ENCODE measurements around the gene LRRC8C.
"Not testable (repeated sequence)": the region's sequence is repeated elsewhere in the genome, so short reads cannot be mapped to it uniquely, and the experiment has no call there.

LRRC8C gene

GRCh38 chr1:89624715-89625323 is 8.1 kb upstream of the LRRC8C start:
- H2BK5ac ChIP-seq (ENCODE audit: low read depth, low read length, poor library complexity, severe bottlenecking): no peak overlapping the region
- no peaks in the 10 kb centered on the region for H3K4me1 ChIP-seq (ENCODE audit: control insufficient read depth, insufficient read depth, low read depth, low read length)
- no peak overlapping the region for H3K4me3 ChIP-seq (ENCODE audit: insufficient read depth in 1 of 2, low read depth in 1 of 2, low read length in 2 of 2)
- H2BK12ac ChIP-seq (ENCODE audit: low read length in 2 of 2): no peak overlapping the region
- WGBS: 91% methylated on average over 3 of the region's 4 CpGs
- H3K23ac ChIP-seq (ENCODE audit: low read length in 2 of 2): no peak overlapping the region
- H3K9me3 ChIP-seq (ENCODE audit: control insufficient read depth, low read length): no peaks in the 10 kb centered on the region
- H3K4me2 ChIP-seq (ENCODE audit: low read length, poor library complexity, severe bottlenecking): no peak overlapping the region
- no peaks in the 10 kb centered on the region for H3K36me3 ChIP-seq (ENCODE audit: control insufficient read depth in 1 of 2, insufficient read depth in 2 of 2, low read depth in 1 of 2, low read length in 2 of 2)
- H3K79me1 ChIP-seq (replicated peaks; ENCODE audit: low read length, poor library complexity, severe bottlenecking): no peaks in the 10 kb centered on the region
- no peak overlapping the region for H2AK5ac ChIP-seq (ENCODE audit: low read length, severe bottlenecking)
- H3K4ac ChIP-seq (ENCODE audit: low read depth in 1 of 2, low read length in 2 of 2): no peak overlapping the region
- no peak overlapping the region for H2BK120ac ChIP-seq (ENCODE audit: low read depth, low read length)
- no peak overlapping the region for H2BK15ac ChIP-seq (ENCODE audit: low read depth, poor library complexity, severe bottlenecking)
- no peak overlapping the region for H3K9ac ChIP-seq (ENCODE audit: low read length)
- H3K27me3 ChIP-seq (ENCODE audit: control insufficient read depth in 1 of 2, insufficient read depth in 1 of 2, low read length in 2 of 2): no peaks in the 10 kb centered on the region
- no peak overlapping the region for H3K27ac ChIP-seq (ENCODE audit: low read length, poor library complexity, severe bottlenecking)
- H3K18ac ChIP-seq (ENCODE audit: low read depth in 1 of 2, low read length in 2 of 2): no peak overlapping the region
- no peak overlapping the region for H3K14ac ChIP-seq (ENCODE audit: low read length in 2 of 2)
- H4K8ac ChIP-seq (ENCODE audit: low read length): no peak overlapping the region
- no peak for DNase-seq
- H4K91ac ChIP-seq (ENCODE audit: low read length): no peak overlapping the region
- no peak overlapping the region for H2AFZ ChIP-seq (ENCODE audit: low read depth, low read length)

- Histone ChIP-seq H2BK15ac (ENCODE audit: low read depth, poor library complexity, severe bottlenecking) (no peak overlapping the region), H3K79me1 (replicated peaks; ENCODE audit: low read length, poor library complexity, severe bottlenecking) (no peaks in the 10 kb centered on the region), H3K36me3 (ENCODE audit: control insufficient read depth in 1 of 2, insufficient read depth in 2 of 2, low read depth in 1 of 2, low read length in 2 of 2) (no peaks in the 10 kb centered on the region), H3K4me3 (ENCODE audit: insufficient read depth in 1 of 2, low read depth in 1 of 2, low read length in 2 of 2) (no peak overlapping the region), H3K4me1 (ENCODE audit: control insufficient read depth, insufficient read depth, low read depth, low read length) (peaks cover 5% of the 10 kb centered on the region), H3K18ac (ENCODE audit: low read depth in 1 of 2, low read length in 2 of 2) (no peak overlapping the region), H3K27me3 (ENCODE audit: control insufficient read depth in 1 of 2, insufficient read depth in 1 of 2, low read length in 2 of 2) (no peaks in the 10 kb centered on the region), H4K91ac (ENCODE audit: low read length) (no peak overlapping the region), H3K23ac (ENCODE audit: low read length in 2 of 2) (no peak overlapping the region), H3K4me2 (ENCODE audit: low read length, poor library complexity, severe bottlenecking) (no peak overlapping the region), H2AFZ (ENCODE audit: low read depth, low read length) (no peak overlapping the region), H2BK120ac (ENCODE audit: low read depth, low read length) (no peak overlapping the region), H3K9me3 (ENCODE audit: control insufficient read depth, low read length) (no peaks in the 10 kb centered on the region), H3K4ac (ENCODE audit: low read depth in 1 of 2, low read length in 2 of 2) (no peak overlapping the region), H2BK5ac (ENCODE audit: low read depth, low read length, poor library complexity, severe bottlenecking) (no peak overlapping the region), H3K27ac (ENCODE audit: low read length, poor library complexity, severe bottlenecking) (no peak overlapping the region), H2BK12ac (ENCODE audit: low read length in 2 of 2) (no peak overlapping the region), H4K8ac (ENCODE audit: low read length) (no peak overlapping the region), H3K14ac (ENCODE audit: low read length in 2 of 2) (no peak overlapping the region), H3K9ac (ENCODE audit: low read length) (no peak overlapping the region), H2AK5ac (ENCODE audit: low read length, severe bottlenecking) (no peak overlapping the region)
- no peak for DNase-seq
Observed at GRCh38 chr1:89627596-89627962, 5.3 kb upstream of the LRRC8C start.

DNA sequence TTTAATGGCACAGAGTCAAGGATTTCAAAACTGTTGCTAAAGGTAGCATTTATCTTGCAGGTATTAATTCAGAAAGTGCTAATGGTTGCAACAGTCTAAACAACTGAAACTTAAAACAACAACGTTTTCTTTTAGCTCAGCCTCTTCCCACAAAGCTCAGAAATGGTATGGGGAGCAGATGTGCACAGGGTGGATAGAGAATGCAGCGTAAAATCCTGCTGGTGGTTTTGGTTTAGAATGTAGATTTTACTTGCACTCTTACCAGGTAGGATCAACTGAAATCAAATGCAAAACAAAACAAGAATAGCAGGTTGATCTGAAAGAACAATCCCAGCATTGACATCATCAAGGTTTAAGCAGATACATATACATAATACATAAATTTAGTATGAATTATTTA is 3.8 kb upstream of the LRRC8C start:
- Histone ChIP-seq H3K4me3 (ENCODE audit: insufficient read depth in 1 of 2, low read depth in 1 of 2, low read length in 2 of 2) (no peak overlapping the region), H3K79me1 (replicated peaks; ENCODE audit: low read length, poor library complexity, severe bottlenecking) (peaks cover 3% of the 10 kb centered on the region), H2BK120ac (ENCODE audit: low read depth, low read length) (no peak overlapping the region), H3K4me2 (ENCODE audit: low read length, poor library complexity, severe bottlenecking) (no peak overlapping the region), H2BK15ac (ENCODE audit: low read depth, poor library complexity, severe bottlenecking) (no peak overlapping the region), H3K27ac (ENCODE audit: low read length, poor library complexity, severe bottlenecking) (no peak overlapping the region), H3K23ac (ENCODE audit: low read length in 2 of 2) (no peak overlapping the region), H3K18ac (ENCODE audit: low read depth in 1 of 2, low read length in 2 of 2) (no peak overlapping the region), H3K9ac (ENCODE audit: low read length) (no peak overlapping the region), H2AK5ac (ENCODE audit: low read length, severe bottlenecking) (no peak overlapping the region), H3K4ac (ENCODE audit: low read depth in 1 of 2, low read length in 2 of 2) (no peak overlapping the region), H3K9me3 (ENCODE audit: control insufficient read depth, low read length) (no peaks in the 10 kb centered on the region), H2BK12ac (ENCODE audit: low read length in 2 of 2) (no peak overlapping the region), H3K4me1 (ENCODE audit: control insufficient read depth, insufficient read depth, low read depth, low read length) (peaks cover 7% of the 10 kb centered on the region), H3K36me3 (ENCODE audit: control insufficient read depth in 1 of 2, insufficient read depth in 2 of 2, low read depth in 1 of 2, low read length in 2 of 2) (no peaks in the 10 kb centered on the region), H3K14ac (ENCODE audit: low read length in 2 of 2) (no peak overlapping the region), H4K91ac (ENCODE audit: low read length) (no peak overlapping the region), H2BK5ac (ENCODE audit: low read depth, low read length, poor library complexity, severe bottlenecking) (no peak overlapping the region), H2AFZ (ENCODE audit: low read depth, low read length) (no peak overlapping the region), H3K27me3 (ENCODE audit: control insufficient read depth in 1 of 2, insufficient read depth in 1 of 2, low read length in 2 of 2) (no peaks in the 10 kb centered on the region), H4K8ac (ENCODE audit: low read length) (no peak overlapping the region)
- no peak for DNase-seq
- WGBS: no CpG with 5 or more reads among the region's 2 CpGs

GRCh38 chr1:89629600-89629999 is 3.3 kb upstream of the LRRC8C start:
- not testable (repeated sequence) for DNase-seq

More at GRCh38 chr1:89629600-89629999, 3.3 kb upstream of the LRRC8C start:
- not testable (repeated sequence) for H3K36me3 ChIP-seq (ENCODE audit: control insufficient read depth in 1 of 2, insufficient read depth in 2 of 2, low read depth in 1 of 2, low read length in 2 of 2); H3K4me2 ChIP-seq (ENCODE audit: low read length, poor library complexity, severe bottlenecking); H3K9me3 ChIP-seq (ENCODE audit: control insufficient read depth, low read length); H2AK5ac ChIP-seq (ENCODE audit: low read length, severe bottlenecking); H3K79me1 ChIP-seq (replicated peaks; ENCODE audit: low read length, poor library complexity, severe bottlenecking); H2BK15ac ChIP-seq (ENCODE audit: low read depth, poor library complexity, severe bottlenecking); H2BK5ac ChIP-seq (ENCODE audit: low read depth, low read length, poor library complexity, severe bottlenecking); H3K23ac ChIP-seq (ENCODE audit: low read length in 2 of 2); H3K4me1 ChIP-seq (ENCODE audit: control insufficient read depth, insufficient read depth, low read depth, low read length); H3K4ac ChIP-seq (ENCODE audit: low read depth in 1 of 2, low read length in 2 of 2); H2BK12ac ChIP-seq (ENCODE audit: low read length in 2 of 2); H3K27ac ChIP-seq (ENCODE audit: low read length, poor library complexity, severe bottlenecking); H3K18ac ChIP-seq (ENCODE audit: low read depth in 1 of 2, low read length in 2 of 2); H3K14ac ChIP-seq (ENCODE audit: low read length in 2 of 2); H2AFZ ChIP-seq (ENCODE audit: low read depth, low read length); H4K8ac ChIP-seq (ENCODE audit: low read length); H4K91ac ChIP-seq (ENCODE audit: low read length); H2BK120ac ChIP-seq (ENCODE audit: low read depth, low read length); H3K4me3 ChIP-seq (ENCODE audit: insufficient read depth in 1 of 2, low read depth in 1 of 2, low read length in 2 of 2); H3K27me3 ChIP-seq (ENCODE audit: control insufficient read depth in 1 of 2, insufficient read depth in 1 of 2, low read length in 2 of 2); H3K9ac ChIP-seq (ENCODE audit: low read length)
- 95% methylated on average over 2 of the region's 2 CpGs for WGBS
